Gastroesophageal sphincter (tissue), 3 donors: ENCODE results near the gene KCNK6.

Experiments used
- CTCF ChIP-seq, 4 experiments: fragments of 200-600 bp in 2 of 4; fragments of 450-650 bp in 2 of 4; sonication (generic) in 1 of 4; IDR thresholded peaks; one replicate each; pipeline ENCODE4 v1.5.1; 2017 to 2019; ENCODE audit warnings: antibody characterized with exemption in 4 of 4, mild to moderate bottlenecking in 2 of 4, moderate library complexity in 2 of 4
- POLR2AphosphoS5 ChIP-seq: sonication (generic); formaldehyde crosslinking; IDR thresholded peaks from one replicate; pipeline ENCODE4 v1.6.1; 2017; ENCODE audit warnings: antibody characterized with exemption

GRCh38 chr19:38336638-38337359 lies 17.2 kb downstream of the KCNK6 start:
- TF ChIP-seq POLR2AphosphoS5 (no peak), CTCF (IDR thresholded peaks at IDR 0.05) (no peak)
